Uterus (tissue), 2 donors: Measurements from ENCODE around the gene PEAR1.

ENCODE experiments used
- CTCF ChIP-seq, 4 experiments: fragments of 200-600 bp in 2 of 4; fragments of 450-650 bp in 2 of 4; sonication (generic) in 2 of 4; IDR thresholded peaks; one replicate each; pipeline ENCODE4 v1.5.1; 2016 to 2019; ENCODE audit warnings: antibody characterized with exemption in 4 of 4, mild to moderate bottlenecking in 2 of 4, moderate library complexity in 1 of 4
- POLR2A ChIP-seq, 2 donors: fragments of 450-650 bp; IDR thresholded peaks; one replicate each; pipeline ENCODE4 v1.6.1; 2016; ENCODE audit warnings: antibody characterized with exemption in 2 of 2, mild to moderate bottlenecking in 1 of 2, moderate library complexity in 1 of 2

GRCh38 chr1:156905176-156905575 is 11.7 kb downstream of the PEAR1 start:
- TF ChIP-seq CTCF (IDR thresholded peaks at IDR 0.05) (no peak), POLR2A (IDR thresholded peaks at IDR 0.05) (no peak)
